GM10847 (cell line): ENCODE measurements around the gene SSPN.

Experiments used
- POLR2A ChIP-seq: IDR thresholded peaks from 2 replicates; pipeline ENCODE4 v1.6.1; 2011; ENCODE audit not compliant: insufficient read length; ENCODE audit errors: extremely low read depth

The SSPN gene

DNA sequence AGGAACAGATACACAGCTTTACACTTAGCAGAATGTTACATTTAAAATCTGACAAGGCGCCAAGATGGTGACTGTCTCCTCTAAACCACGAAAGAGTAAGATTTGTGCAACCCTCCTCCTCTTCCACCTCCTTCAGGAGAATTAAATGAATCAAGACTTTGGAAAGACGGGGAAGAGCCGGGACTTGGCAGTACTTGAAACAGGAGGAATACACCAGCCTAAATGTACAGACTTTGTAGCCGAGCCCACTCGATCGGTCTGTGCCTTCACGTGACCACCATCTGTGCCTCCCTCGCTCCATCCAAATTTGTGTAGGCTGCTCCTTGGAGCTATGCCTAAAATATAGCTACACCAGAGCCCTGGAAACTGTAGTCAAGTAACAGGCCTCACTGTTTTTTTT is 38.3 kb downstream of the SSPN start:
- TF ChIP-seq POLR2A: no peak

DNA sequence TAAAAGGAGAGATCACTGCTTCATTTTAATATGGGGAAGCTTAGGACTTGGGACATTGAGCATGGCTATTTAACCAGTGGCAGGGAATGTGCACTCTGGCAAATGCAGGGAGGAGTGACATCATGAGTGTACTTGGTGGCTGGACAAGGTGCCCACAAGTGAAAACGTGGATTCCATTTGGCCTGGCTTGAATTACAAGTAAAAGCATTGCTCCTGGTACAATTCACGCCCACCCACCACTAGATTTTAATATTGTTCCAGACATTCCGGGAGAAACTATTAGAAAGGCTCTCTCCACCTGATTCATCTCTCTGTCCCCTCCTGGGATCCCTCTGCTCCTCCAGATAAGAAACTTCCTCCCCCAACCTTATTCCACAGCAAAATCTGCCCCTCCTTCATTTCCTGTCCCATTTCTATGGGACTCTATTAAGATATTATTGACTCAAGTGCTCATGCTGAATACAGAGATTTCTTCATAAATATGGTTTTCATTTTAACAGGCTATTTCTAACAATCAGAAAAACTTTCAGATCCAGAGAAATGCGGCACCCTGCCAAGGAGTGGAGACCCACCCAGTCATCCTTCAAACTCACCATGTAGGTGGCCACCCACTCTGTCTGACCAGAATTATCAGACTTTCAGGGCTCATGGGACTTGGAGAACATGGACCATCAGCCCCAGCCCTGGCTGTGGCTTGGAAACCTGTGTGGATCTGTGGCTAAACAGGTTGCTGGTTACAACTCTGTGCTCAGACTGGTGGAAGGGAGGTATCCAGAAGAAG is 43.2 kb downstream of the SSPN start:
- no peak for TF ChIP-seq POLR2A

DNA sequence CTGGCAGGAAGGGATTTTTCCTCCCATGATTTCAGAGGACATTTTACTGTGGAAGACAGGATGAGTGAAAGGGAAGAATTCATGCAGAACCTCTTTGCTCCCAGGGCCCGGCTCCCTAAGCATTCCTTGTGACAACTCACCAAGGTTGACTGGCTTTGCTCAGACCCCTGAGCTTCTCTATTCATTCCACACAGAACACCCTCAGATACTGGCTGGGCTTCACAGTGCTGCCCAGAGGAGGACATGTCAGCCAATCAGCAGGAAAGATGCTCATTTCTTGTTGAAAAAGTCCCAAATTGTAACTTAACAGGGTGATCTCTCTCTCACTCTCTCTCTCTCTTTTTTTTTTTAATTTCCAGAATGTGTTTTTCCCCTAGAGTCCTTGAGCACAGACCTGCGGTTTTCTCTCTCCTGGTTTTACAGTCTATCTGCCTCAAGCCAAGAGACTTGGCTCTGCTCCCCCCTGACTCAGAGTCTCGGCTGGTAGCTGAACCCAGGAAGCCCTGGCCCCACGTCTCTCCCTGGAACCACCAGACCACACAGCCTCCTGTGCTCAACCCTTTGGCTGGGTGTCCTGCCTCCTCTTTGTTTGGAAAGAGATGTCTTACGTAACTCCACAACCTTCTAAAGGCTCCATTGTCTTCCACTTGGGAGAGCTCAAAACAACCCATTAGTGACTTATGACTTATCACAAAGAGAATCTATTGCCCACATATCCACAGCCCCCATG is 43.9 kb downstream of the SSPN start:
- TF ChIP-seq POLR2A: no peak

DNA sequence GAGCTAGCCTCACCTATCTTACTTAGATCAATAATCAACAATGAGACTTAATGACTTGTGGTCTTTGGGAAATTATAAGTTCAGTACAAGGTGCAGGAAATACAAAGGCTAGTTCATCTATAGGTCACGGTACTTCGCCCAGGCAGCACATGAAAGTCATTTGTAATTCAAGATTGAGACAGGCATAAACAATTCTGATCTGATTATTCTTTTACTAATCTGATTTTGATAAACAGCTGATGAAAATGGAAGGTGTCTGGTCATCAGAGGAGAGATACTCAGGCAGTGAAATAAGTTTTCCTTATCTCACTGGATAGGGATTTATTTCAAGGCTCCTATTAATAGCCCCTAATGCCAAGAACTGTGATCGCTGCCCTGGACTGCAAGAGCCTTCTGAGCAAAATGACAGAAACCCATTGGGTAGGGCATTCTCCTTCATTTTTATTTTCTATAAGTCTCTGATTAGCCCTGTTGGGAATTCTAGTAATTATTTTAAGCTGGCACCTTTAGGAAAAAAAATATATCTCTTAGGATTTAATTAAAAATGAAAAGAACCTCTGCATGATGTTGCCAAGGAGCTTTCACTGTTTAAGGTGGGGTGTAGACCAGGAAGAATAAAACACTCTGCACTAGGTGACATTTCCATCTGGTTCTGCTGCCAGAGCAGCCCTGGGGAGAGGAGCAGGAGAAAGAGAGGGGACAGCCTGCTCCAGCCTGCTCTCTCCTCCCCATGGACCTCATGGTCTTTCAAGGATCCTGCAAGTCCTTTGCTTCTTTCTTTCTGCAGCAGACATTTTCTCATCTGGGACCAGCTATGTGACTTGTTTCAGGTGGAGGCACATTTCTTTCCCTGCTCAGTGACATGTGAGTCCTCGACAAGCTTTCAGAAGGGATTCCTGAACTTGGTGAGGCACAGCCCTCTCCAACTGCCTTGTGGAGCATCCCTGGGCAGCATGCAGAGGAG is 44.8 kb downstream of the SSPN start:
- no peak for TF ChIP-seq POLR2A

DNA sequence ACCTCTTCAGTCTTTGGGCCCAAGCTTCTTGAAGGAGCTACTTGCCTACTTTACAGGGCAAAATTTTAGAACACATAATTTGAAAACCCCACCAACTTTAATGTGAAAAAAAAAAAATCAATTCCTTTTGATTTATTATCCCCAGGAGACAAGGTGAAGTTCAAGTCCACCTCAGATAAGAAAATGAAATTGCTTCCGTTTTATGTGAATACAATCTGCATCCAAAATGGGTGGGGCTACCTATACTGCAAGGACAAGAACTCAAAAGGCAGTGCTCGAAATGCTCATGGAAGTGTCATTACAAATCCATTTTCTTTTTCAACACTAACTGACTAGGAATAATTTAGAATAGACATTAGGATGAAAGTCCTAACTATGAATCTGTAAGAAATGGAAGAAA is 45.7 kb downstream of the SSPN start:
- TF ChIP-seq POLR2A: no peak

DNA sequence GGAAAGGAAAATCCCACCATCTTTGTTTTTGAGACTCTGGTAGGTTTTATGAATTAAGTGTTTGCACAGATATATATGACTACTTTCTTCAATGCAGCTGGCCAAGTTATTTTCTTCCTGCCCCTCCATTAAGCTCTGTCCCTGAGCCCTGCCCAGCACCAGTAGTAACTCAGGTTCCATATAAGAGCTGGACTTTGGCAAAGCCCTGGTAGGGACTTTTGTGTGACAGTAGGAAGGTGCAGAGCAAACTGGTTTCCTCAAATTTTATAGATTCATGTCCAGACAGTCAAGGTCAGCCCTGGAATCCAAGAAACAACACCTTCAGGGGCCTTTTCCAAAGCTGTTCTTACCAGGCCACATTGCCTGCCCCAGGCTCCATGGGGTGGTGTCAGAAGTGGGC is 47.3 kb downstream of the SSPN start:
- TF ChIP-seq POLR2A: no peak

DNA sequence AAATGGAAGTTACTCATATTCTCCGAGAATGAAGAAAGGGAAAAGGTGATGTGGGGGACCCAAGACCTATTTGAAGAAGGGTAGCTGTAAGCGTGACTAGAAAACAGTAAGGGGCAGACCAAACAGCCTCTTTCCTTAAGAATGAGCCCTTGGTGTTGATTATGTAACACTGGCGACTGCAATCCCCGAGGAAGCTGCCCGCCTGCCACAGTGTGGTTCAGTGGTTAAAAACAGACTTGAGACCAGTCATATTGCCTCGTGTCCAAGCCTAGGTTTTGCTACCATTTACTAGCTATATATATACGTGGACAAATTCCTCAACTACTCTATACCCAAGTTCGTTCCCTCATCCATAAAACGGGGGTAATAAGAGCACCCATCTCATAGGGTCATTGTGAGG is 49.1 kb downstream of the SSPN start:
- no peak for TF ChIP-seq POLR2A

DNA sequence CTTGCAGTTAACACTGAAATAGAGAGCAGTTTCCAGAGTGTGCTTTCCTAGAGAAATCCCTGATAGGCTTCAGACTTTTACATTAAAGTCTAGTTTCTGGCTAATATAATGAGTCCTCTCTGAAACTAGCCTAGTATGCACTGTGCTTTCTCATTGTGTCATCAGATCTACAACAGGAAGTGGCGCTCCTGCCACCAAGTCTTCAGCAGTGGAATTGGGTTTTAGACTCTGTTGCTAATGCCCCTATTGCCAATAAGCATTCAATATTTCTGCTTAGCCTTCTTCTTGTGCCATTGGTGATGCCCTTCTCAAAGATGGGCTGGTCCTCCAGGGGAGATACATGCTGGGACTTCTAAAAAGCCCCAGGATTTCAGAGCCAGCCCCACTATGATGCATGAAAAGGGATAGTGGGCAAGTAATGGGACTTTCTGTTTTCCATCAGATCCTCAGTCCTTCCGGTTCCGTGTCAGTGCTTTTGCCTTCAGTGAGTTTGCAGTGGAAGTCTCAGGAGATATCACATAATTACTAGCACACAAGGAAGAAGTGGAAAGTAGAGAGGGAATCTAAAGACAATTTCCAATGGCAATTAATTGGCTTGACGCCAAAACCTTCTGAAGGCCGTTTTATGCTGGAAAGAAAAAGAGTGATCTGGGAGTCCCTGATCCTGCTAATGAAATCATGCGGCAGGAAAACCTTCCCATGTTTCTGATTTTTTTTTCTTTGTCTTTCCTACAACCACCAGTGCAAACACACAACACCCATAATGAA is 50.0 kb downstream of the SSPN start:
- TF ChIP-seq POLR2A: no peak

DNA sequence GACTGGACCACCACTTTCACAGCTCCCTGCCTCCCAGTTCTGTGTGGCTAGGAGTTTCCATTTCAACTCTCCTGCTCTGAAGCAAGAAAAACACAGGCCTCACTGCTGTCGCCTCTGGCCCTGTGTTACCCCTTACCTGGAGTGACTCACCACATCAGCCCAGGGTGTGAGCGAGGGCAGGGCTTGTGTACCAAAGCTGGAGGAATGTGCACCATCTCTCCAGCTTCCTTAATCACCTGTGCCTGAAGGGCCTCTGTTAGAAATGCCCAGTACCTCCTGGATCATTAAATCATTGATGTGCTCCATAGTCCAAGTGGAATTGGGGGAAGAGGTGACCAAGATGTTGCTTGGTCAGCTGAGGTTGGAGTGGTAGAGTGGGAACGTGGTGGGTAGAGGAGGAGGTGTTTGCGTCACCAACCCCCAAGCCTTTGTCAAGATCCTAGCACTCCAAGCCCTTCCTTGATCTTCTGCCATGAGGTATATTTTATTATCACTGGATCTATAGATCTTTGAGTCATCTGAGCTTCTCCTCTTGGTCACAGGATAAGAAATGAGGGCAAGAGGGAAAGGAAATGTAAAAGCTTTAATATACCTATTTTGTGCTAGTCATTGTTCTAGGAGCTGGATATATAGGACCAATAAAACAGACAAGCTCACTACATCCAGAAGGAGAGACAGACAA is 51.3 kb downstream of the SSPN start:
- no peak for TF ChIP-seq POLR2A

DNA sequence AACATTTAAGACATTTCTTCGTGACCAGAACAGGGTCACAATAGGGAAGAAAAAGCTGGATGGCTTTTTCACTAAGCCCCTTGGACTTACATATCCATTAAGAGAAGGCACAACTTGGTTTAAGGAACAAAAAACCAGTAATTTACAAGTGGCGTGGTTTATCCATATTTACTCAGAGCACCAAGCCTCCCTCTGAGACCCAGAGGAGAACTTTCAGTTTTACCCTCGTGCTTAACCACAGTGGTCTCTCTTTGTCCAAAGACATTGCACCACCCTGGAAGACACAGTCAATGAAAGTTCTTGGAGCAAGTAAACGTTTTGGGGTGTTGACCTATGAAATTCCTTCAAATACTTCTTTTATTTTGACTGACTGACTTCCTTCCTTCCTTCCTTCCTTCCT is 52.5 kb downstream of the SSPN start:
- TF ChIP-seq POLR2A: no peak

DNA sequence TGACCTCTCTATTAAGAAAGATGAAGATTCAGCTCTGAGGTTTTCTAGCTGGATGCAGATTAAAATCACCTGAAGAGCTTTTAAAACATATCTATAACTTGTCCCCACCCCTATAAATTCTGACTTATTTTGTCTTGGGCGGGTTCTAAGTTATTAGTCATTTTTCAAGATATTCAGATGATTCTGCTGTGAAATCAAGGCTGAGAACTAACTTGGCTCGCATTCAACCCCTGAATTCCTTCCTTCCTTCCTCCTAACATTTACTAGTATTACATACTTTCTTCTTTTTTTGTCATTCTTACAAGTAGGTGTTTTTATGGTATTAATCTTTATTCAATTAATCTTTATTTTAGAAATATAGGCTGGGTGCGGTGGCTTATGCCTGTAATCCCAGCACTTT is 55.4 kb downstream of the SSPN start:
- TF ChIP-seq POLR2A: no peak

DNA sequence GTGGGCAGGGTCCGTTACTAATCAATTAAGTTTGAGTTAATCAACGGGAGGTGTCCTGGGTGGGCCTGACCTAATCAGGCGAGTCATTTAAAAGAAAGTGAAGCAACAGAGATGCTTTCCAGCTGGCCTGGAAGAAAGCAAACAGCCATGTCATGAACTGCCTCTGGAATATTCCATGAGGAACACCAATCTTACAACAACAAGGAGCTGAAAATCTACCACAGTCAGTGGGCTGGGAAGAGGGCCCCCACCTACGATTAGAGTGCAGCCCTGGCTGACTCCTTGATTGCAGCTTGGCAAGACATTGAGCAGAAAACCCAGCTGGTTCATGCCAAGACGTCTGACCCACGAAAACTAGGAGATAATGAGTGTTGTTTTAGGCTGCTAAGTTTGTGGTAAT is 56.2 kb downstream of the SSPN start:
- no peak for TF ChIP-seq POLR2A

DNA sequence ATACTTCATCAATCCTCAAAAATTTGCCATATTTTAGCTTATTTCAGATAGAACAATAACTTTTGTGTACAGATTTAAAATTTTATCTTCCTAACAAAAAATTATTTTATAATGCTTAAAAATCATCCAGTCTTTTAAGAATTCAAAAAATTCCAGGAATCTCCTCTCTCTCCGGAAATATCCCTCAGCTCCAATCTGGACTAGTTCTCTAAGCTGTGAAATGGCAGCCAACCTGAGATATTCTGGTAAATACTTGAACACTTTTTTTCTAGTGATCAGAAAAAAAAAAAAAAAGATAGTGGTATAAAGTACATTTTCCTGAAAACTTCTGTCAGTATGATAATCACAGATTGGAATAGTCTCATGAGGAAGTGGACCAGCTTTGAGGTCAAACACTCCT is 57.6 kb downstream of the SSPN start:
- no peak for TF ChIP-seq POLR2A

DNA sequence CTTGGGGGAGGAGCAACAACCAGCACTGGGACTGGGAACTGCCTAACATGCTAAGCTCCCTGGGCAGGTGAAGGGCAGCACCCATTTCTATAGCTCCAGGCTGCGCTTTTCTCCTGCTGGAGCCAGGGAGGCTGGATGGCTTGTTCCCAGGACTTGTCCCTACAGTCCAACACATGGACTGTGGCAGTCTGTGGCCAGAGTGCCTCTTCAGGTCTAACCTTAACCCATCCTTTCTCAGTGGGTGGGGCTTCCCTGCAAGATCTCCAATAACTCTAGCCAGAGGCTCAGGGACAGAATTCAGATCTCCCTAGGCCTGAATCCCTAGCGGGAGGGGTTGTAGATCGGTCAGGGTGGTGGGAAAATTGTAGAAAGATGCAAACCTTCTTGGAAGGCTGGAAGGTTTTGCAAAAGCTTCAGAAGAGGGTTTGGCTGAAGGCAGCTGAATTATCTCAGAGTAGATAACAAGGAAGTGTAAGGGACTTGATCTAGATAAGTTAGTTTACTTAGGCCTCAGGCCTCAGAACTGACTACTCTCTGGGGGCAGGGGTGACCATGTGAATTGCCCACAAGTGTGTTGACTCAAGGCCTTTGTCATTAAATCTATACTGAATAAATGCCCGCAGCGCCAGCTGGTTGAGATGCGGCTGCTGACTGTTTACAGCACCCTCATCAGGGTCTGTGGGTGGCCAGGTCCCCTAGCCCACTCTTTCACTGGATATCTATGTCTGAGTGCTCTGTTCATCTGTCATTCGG is 60.7 kb downstream of the SSPN start:
- no peak for TF ChIP-seq POLR2A
